ENCODE data around the gene NONO. TPM values are rescaled to one million over a fixed set of nuclear protein-coding genes. Genes with fewer than 3 reads are reported as not detected.
A peak's percentile ranks its signal among the peaks of the same experiment; 100 is the strongest.
"Not testable (repeated sequence)": the region's sequence is repeated elsewhere in the genome, so short reads cannot be mapped to it uniquely, and the experiment has no call there.

NONO gene
- total and polyA plus RNA-seq, 7 experiments from 2014 or later = 184 to 488 (median 337) TPM

DNA sequence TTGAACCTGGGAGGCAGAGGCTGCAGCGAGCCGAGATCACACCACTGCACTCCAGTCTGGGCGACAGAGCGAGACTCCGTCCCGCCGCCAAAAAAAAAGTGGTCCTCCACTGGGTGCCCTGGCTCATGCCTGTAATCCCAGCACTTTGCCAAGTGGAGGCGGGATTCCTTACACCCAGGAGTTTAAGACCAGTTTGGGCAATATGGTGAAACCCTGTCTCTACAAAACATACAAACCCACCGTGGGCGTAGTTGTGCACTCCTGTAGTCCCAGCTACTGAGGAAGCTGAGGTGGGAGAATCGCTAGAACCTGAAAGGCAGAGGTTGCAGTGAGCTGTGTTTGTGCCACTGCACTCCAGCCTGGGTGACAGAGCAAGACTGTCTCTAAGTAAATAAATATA, 2.1 kb upstream of the NONO start:
- intact Hi-C loops (cut with micrococcal nuclease) = loop anchor here in 1 of 2 donors (10.0 kb wide), 1 partner anchor 826 kb away; no protein-coding TSS in a partner anchor
- DNase-seq; H3K9me3 Mint-ChIP-seq; H3K27ac ChIP-seq (ENCODE audit: low read depth, low read length); ATAC-seq; POLR2A ChIA-PET; H3K9me3 ChIP-seq (ENCODE audit: control insufficient read depth in 2 of 3, low read length in 3 of 3); H3K4me3 ChIP-seq (ENCODE audit: low read length); H3K4me3 Mint-ChIP-seq; CTCF ChIA-PET; H3K27me3 Mint-ChIP-seq; H3K27me3 ChIP-seq (ENCODE audit: control insufficient read depth in 2 of 2, insufficient read depth in 2 of 2, low read length in 2 of 2); H3K4me1 ChIP-seq (ENCODE audit: control insufficient read depth in 2 of 2, insufficient read depth in 2 of 2, low read length in 2 of 2); H3K36me3 ChIP-seq (ENCODE audit: control insufficient read depth in 2 of 3, insufficient read depth in 3 of 3, low read length in 3 of 3); H3K36me3 Mint-ChIP-seq: not testable (repeated sequence)
- peak overlapping the region in 1 of 9 donors; percentile 18 for H3K27ac Mint-ChIP-seq
- H3K4me1 Mint-ChIP-seq = peaks cover 0 to 14% (median 10%) of the 10 kb centered on the region in 7 donors

- CTCF ChIA-PET = interaction anchor here (0.5 to 1.4 kb wide), 6 partner anchors 29 to 313 kb away, joined by 3 to 4 read pairs (median 3); partner anchors contain the start of genes TAF1 and ZMYM3
- H3K27me3 ChIP-seq (ENCODE audit: control insufficient read depth in 2 of 2, insufficient read depth in 2 of 2, low read length in 2 of 2) = no peaks in the 10 kb centered on the region
- ATAC-seq = peak; percentile 56
- peak in 5 of 9 donors; percentile 8 to 78 (median 42) for DNase-seq
- H3K4me3 Mint-ChIP-seq = peak overlapping the region; percentile 94 to 99 (median 98)
- intact Hi-C loops (cut with micrococcal nuclease) = loop anchor here (1.0 to 10.0 kb wide), 12 partner anchors 28 to 828 kb away; partner anchors contain the start of genes SNX12 (in 2 of the 2), TAF1 (in 2 of the 2), ZMYM3 (in 2 of the 2) and FOXO4 (in 1 of the 2)
- H3K4me3 ChIP-seq (ENCODE audit: low read length) = peak overlapping the region; percentile 88
- H3K9me3 ChIP-seq (ENCODE audit: control insufficient read depth in 2 of 3, low read length in 3 of 3) = no peaks in the 10 kb centered on the region
- peaks cover 0 to 3% (median 0%) of the 10 kb centered on the region in 11 donors for H3K9me3 Mint-ChIP-seq
- H3K4me1 Mint-ChIP-seq = peaks cover 0 to 26% (median 13%) of the 10 kb centered on the region in 7 donors
- peaks cover 0 to 3% (median 0%) of the 10 kb centered on the region in 5 donors for H3K27me3 Mint-ChIP-seq
- H3K27ac Mint-ChIP-seq = peak overlapping the region; percentile 97 to 100 (median 99)
- H3K4me1 ChIP-seq (ENCODE audit: control insufficient read depth in 2 of 2, insufficient read depth in 2 of 2, low read length in 2 of 2) = peaks cover 0 to 8% of the 10 kb centered on the region in 2 donors
- peaks cover 0 to 7% (median 0%) of the 10 kb centered on the region in 3 experiments for H3K36me3 ChIP-seq (ENCODE audit: control insufficient read depth in 2 of 3, insufficient read depth in 3 of 3, low read length in 3 of 3)
- peak overlapping the region; percentile 93 for H3K27ac ChIP-seq (ENCODE audit: low read depth, low read length)
- POLR2A ChIA-PET = interaction anchor here (0.6 to 2.9 kb wide), 20 partner anchors 9 to 266 kb away, joined by 3 to 54 read pairs (median 5); partner anchors contain the start of genes IL2RG, ITGB1BP2, MED12 and OGT
- peaks cover 0 to 8% (median 0%) of the 10 kb centered on the region in 5 donors for H3K36me3 Mint-ChIP-seq
Measured at GRCh38 chrX:71282514-71283402, 677 bp upstream of the NONO start.

DNA sequence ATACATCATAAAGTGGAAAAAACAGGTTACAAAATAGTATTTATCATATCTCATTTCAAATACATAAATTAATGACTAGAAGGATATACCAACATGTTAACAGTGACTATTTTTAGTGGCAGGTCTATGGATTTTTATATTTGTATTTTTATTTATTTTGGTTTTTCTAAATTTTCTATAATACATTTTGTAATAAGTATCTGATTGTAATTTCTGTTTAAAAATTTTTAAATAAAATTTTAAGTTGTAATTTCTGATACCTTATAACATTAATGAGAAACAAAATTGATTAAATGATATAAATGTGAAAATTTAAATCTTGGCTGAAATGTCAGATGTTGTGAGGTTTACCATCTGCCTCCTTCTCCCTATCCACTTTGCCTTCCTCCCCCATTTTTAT, 2.5 kb downstream of the NONO start:
- Mint-ChIP-seq H3K27ac (peak overlapping the region in 3 of 9 donors; percentile 17 to 52 (median 42)), H3K27me3 (peaks cover 0 to 3% (median 0%) of the 10 kb centered on the region in 5 donors), H3K4me3 (peak overlapping the region; percentile 49 to 99 (median 97)), H3K36me3 (peaks cover 0 to 11% (median 3%) of the 10 kb centered on the region in 5 donors), H3K4me1 (peaks cover 6 to 33% (median 22%) of the 10 kb centered on the region in 7 donors), H3K9me3 (peaks cover 0 to 3% (median 0%) of the 10 kb centered on the region in 11 donors)
- intact Hi-C loops (cut with micrococcal nuclease) = loop anchor here in 1 of 2 donors (10.0 kb wide), 1 partner anchor 831 kb away; no protein-coding TSS in a partner anchor
- H3K9me3 ChIP-seq (ENCODE audit: control insufficient read depth in 2 of 3, low read length in 3 of 3) = no peaks in the 10 kb centered on the region
- peaks cover 0 to 13% (median 5%) of the 10 kb centered on the region in 3 experiments for H3K36me3 ChIP-seq (ENCODE audit: control insufficient read depth in 2 of 3, insufficient read depth in 3 of 3, low read length in 3 of 3)
- peak overlapping the region; percentile 88 for H3K4me3 ChIP-seq (ENCODE audit: low read length)
- CTCF ChIA-PET = interaction anchor here (0.9 kb wide), 1 partner anchor 104 kb away, joined by 5 read pairs; no protein-coding TSS in a partner anchor
- no peak for ATAC-seq
- peak overlapping the region; percentile 93 for H3K27ac ChIP-seq (ENCODE audit: low read depth, low read length)
- POLR2A ChIA-PET = interaction anchor here (0.7 kb wide), 1 partner anchor 31 kb away, joined by 3 read pairs; no protein-coding TSS in a partner anchor
- H3K4me1 ChIP-seq (ENCODE audit: control insufficient read depth in 2 of 2, insufficient read depth in 2 of 2, low read length in 2 of 2) = peaks cover 0 to 8% of the 10 kb centered on the region in 2 donors
- DNase-seq = no peak
- H3K27me3 ChIP-seq (ENCODE audit: control insufficient read depth in 2 of 2, insufficient read depth in 2 of 2, low read length in 2 of 2) = no peaks in the 10 kb centered on the region

GRCh38 chrX:71291381-71291780, 7.9 kb downstream of the NONO start:
- Mint-ChIP-seq H3K36me3 (peaks cover 0 to 17% (median 13%) of the 10 kb centered on the region in 5 donors), H3K4me1 (peaks cover 4 to 28% (median 19%) of the 10 kb centered on the region in 7 donors), H3K9me3 (no peaks in the 10 kb centered on the region), H3K27ac (no peak overlapping the region), H3K4me3 (peak overlapping the region in 1 of 10 donors; percentile 26), H3K27me3 (no peaks in the 10 kb centered on the region)
- H3K36me3 ChIP-seq (ENCODE audit: control insufficient read depth in 2 of 3, insufficient read depth in 3 of 3, low read length in 3 of 3) = peaks cover 18 to 48% (median 27%) of the 10 kb centered on the region in 3 experiments
- H3K9me3 ChIP-seq (ENCODE audit: control insufficient read depth in 2 of 3, low read length in 3 of 3) = no peaks in the 10 kb centered on the region
- intact Hi-C loops (cut with micrococcal nuclease) = no loop called here
- H3K27me3 ChIP-seq (ENCODE audit: control insufficient read depth in 2 of 2, insufficient read depth in 2 of 2, low read length in 2 of 2) = no peaks in the 10 kb centered on the region
- DNase-seq (no peak), ATAC-seq (no peak)
- H3K4me1 ChIP-seq (ENCODE audit: control insufficient read depth in 2 of 2, insufficient read depth in 2 of 2, low read length in 2 of 2) = no peaks in the 10 kb centered on the region
- POLR2A ChIA-PET = interaction anchor here (1.6 kb wide), 1 partner anchor 8 kb away, joined by 5 read pairs; the partner anchor contains the start of gene NONO
- H3K27ac ChIP-seq (ENCODE audit: low read depth, low read length) = no peak overlapping the region
- CTCF ChIA-PET = no interaction called here
- H3K4me3 ChIP-seq (ENCODE audit: low read length) = no peak overlapping the region

DNA sequence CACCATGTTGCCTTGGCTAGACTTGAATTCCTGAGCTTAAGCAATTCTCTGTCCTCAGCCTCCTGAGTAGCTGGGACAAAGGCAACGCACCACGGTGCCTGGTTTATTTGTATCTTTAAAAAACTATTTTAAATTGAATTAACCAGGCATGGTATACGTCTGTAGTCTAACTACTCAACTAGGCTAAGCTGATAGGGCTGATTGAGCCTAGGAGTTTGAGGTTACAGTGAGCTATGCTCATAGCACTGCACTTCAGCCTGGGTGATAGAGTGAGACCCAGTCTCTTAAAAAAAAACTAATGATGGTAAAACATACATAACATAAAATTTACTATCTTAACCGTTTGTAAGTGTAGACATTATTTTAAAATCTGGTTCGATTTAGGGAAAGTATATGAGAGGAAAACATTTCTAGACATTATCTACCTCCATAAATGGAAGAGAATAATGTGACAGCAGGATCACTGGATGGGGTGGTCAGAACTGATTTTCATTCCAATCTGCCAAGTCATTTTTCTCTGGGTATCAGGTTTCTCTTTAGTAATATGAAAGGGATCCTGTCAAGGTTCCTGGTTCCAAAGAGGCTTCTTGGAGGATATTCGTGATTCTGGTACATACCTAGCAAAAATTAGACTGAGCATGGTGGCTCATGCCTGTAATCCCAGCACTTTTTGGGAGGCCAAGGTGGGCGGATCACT, 9.4 kb downstream of the NONO start:
- no peak overlapping the region for H3K4me3 ChIP-seq (ENCODE audit: low read length)
- no peaks in the 10 kb centered on the region for H3K9me3 ChIP-seq (ENCODE audit: control insufficient read depth in 2 of 3, low read length in 3 of 3)
- intact Hi-C loops (cut with micrococcal nuclease) = no loop called here
- Mint-ChIP-seq H3K4me3 (no peak overlapping the region), H3K27ac (no peak overlapping the region), H3K36me3 (peaks cover 4 to 27% (median 17%) of the 10 kb centered on the region in 5 donors), H3K4me1 (peaks cover 4 to 23% (median 14%) of the 10 kb centered on the region in 7 donors), H3K9me3 (no peaks in the 10 kb centered on the region), H3K27me3 (no peaks in the 10 kb centered on the region)
- peaks cover 23 to 63% (median 32%) of the 10 kb centered on the region in 3 experiments for H3K36me3 ChIP-seq (ENCODE audit: control insufficient read depth in 2 of 3, insufficient read depth in 3 of 3, low read length in 3 of 3)
- no peaks in the 10 kb centered on the region for H3K4me1 ChIP-seq (ENCODE audit: control insufficient read depth in 2 of 2, insufficient read depth in 2 of 2, low read length in 2 of 2)
- CTCF ChIA-PET = no interaction called here
- H3K27me3 ChIP-seq (ENCODE audit: control insufficient read depth in 2 of 2, insufficient read depth in 2 of 2, low read length in 2 of 2) = no peaks in the 10 kb centered on the region
- ATAC-seq (no peak), DNase-seq (no peak)
- H3K27ac ChIP-seq (ENCODE audit: low read depth, low read length) = no peak overlapping the region
- POLR2A ChIA-PET = interaction anchor here (0.8 to 1.6 kb wide), 2 partner anchors 9 to 39 kb away, joined by 4 to 5 read pairs; partner anchors contain the start of genes NONO and ZMYM3

DNA sequence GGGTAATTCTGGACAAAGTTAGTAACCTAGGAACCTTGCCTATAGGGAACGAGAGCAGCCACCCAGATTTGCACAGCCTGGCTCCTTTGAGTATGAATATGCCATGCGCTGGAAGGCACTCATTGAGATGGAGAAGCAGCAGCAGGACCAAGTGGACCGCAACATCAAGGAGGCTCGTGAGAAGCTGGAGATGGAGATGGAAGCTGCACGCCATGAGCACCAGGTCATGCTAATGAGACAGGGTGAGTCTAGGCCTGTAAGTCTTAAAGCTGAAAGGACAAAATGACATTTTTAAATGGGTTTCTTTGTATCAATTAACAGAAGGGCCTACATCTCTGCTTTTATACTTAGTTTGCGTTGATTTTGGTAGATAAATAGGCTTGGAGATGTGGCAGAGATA, 13.4 kb downstream of the NONO start:
- Histone ChIP-seq H3K36me3 (ENCODE audit: control insufficient read depth in 2 of 3, insufficient read depth in 3 of 3, low read length in 3 of 3) (peaks cover 22 to 72% (median 23%) of the 10 kb centered on the region in 3 experiments), H3K9me3 (ENCODE audit: control insufficient read depth in 2 of 3, low read length in 3 of 3) (no peaks in the 10 kb centered on the region), H3K4me1 (ENCODE audit: control insufficient read depth in 2 of 2, insufficient read depth in 2 of 2, low read length in 2 of 2) (no peaks in the 10 kb centered on the region), H3K27me3 (ENCODE audit: control insufficient read depth in 2 of 2, insufficient read depth in 2 of 2, low read length in 2 of 2) (no peaks in the 10 kb centered on the region), H3K27ac (ENCODE audit: low read depth, low read length) (no peak overlapping the region), H3K4me3 (ENCODE audit: low read length) (no peak overlapping the region)
- POLR2A ChIA-PET = interaction anchor here (0.6 kb wide), 1 partner anchor 185 kb away, joined by 4 read pairs; no protein-coding TSS in a partner anchor
- intact Hi-C loops (cut with micrococcal nuclease) = no loop called here
- Mint-ChIP-seq H3K4me1 (peaks cover 0 to 9% (median under 1%) of the 10 kb centered on the region in 7 donors), H3K36me3 (peaks cover 4 to 33% (median 23%) of the 10 kb centered on the region in 5 donors), H3K9me3 (no peaks in the 10 kb centered on the region), H3K27ac (no peak overlapping the region), H3K27me3 (no peaks in the 10 kb centered on the region), H3K4me3 (no peak overlapping the region)
- DNase-seq (no peak), ATAC-seq (no peak)
- CTCF ChIA-PET = no interaction called here

All from naive thymus-derived CD4-positive, alpha-beta T cell (primary cell).